HG03460 (cell line): Measurements from ENCODE around the gene PDIA3.
"Not testable (repeated sequence)": the region's sequence is repeated elsewhere in the genome, so short reads cannot be mapped to it uniquely, and the experiment has no call there.

Experiments
- ATAC-seq: cut with Tn5 transposase; IDR thresholded peaks from one replicate; pipeline ENCODE4 v1.9.1; 2021; ENCODE audit not compliant: unreplicated experiment

Gene PDIA3

GRCh38 chr15:43808960-43809678, 62.9 kb downstream of the PDIA3 start:
- ATAC-seq = peak; percentile 62

GRCh38 chr15:43815064-43815463, 68.8 kb downstream of the PDIA3 start:
- not testable (repeated sequence) for ATAC-seq

- no peak for ATAC-seq
These were observed 75.3 kb downstream of the PDIA3 start for GRCh38 chr15:43821505-43821904.
